ENCODE data around the gene LSP1.

DNA sequence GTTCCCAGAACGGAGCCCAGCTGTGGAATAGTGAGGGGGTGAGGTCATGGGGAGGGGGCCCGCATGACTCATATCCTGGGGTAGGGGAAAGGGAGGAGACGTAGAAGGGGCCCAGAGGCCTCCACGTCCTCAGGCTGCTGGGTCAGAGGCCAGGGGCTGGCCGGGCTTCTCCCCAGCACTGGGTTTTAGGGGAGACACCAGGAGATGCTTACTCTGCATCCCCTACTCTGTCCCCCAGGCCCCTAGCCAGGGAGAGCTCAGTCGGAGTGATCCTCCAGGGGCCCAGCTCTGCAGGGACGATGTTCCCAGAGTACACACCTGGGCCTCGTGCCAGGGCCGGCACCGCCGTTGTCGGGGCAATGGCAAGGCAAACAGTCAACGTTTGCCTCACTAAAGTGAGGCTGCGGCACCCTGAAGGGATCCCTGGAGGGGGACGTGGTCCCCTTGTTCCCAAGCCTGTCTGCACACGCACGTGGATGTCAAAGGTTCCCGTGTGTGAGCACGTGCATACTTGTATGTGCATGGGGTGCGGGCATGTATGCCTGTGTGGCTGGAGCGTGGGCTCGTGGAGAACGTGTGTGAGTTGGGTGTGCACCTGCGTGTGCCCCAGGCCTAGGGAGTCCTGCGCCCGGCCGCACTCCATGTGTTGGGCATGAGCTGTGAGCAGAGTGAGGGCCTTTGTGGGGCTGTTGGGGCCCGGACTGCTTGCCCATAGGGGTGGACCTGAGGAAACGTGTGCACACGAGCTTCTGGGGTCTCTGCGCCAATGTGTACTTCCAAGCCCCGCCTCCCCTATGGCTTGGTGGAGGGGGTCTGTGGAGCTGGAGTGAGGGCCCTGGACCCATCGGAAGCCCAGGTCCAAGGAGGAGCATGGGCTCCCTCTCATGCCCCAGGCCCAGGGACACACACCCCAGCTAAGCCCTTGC lies 24.6 kb downstream of the LSP1 start:
- TF ChIP-seq POLR2AphosphoS5 (IDR thresholded peaks at IDR 0.05) (peak in 1 of 4 donors; percentile 7), POLR2A (IDR thresholded peaks at IDR 0.05) (no peak)
- TF ChIP-seq, protein P1, sequence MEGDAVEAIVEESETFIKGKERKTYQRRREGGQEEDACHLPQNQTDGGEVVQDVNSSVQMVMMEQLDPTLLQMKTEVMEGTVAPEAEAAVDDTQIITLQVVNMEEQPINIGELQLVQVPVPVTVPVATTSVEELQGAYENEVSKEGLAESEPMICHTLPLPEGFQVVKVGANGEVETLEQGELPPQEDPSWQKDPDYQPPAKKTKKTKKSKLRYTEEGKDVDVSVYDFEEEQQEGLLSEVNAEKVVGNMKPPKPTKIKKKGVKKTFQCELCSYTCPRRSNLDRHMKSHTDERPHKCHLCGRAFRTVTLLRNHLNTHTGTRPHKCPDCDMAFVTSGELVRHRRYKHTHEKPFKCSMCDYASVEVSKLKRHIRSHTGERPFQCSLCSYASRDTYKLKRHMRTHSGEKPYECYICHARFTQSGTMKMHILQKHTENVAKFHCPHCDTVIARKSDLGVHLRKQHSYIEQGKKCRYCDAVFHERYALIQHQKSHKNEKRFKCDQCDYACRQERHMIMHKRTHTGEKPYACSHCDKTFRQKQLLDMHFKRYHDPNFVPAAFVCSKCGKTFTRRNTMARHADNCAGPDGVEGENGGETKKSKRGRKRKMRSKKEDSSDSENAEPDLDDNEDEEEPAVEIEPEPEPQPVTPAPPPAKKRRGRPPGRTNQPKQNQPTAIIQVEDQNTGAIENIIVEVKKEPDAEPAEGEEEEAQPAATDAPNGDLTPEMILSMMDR (IDR thresholded peaks at IDR 0.05): no peak

Measured in sigmoid colon (tissue), 4 donors.